Measurements from ENCODE around the gene TMEM126A. TPM values are rescaled to one million over a fixed set of nuclear protein-coding genes. Genes with fewer than 3 reads are reported as not detected.

TMEM126A gene
- total RNA-seq, 1 experiment from 2014 or later = 37.2 TPM

DNA sequence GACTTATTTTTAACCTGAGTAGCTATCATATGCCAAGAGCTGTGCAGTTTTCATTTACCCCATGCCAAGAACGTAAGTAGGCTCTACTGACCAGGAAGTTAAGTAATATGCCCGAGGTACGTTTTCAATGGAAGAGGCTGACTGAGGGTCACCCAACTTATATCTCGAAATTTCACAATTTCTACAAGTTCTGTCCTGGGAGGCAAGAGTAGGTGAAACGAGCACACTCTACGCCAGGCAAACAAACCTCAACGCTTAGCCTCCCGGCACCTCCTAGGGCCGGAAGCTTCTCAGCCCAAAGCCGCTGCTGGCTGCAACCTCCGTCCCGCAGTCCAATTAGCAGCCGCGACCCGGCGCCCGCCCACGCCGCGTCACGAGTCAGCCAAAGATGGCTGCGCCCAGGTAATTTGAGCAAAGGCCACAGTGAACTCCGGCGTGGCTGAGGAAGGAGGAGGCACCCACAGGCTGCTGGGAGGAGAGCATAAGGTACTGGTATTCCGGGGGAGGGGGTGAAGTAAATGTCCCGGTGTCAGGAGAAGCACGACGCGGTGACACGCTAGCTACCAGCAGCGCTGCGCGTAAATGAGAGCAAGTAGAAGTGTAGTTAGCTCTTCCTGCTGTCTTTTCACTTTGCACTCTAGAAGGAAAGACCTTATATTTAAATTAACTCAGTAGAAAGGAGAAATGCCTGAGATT lies at the start of gene TMEM126A (continued):
- TF ChIP-seq, protein P1, sequence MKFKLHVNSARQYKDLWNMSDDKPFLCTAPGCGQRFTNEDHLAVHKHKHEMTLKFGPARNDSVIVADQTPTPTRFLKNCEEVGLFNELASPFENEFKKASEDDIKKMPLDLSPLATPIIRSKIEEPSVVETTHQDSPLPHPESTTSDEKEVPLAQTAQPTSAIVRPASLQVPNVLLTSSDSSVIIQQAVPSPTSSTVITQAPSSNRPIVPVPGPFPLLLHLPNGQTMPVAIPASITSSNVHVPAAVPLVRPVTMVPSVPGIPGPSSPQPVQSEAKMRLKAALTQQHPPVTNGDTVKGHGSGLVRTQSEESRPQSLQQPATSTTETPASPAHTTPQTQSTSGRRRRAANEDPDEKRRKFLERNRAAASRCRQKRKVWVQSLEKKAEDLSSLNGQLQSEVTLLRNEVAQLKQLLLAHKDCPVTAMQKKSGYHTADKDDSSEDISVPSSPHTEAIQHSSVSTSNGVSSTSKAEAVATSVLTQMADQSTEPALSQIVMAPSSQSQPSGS (CRISPR knock-in tag; IDR thresholded peaks at IDR 0.05; ENCODE audit: borderline replicate concordance, low read depth) = no peak
- no peak for TF ChIP-seq ZNF317 (CRISPR knock-in tag; IDR thresholded peaks at IDR 0.05; ENCODE audit: borderline replicate concordance, low read depth)
- no peak for TF ChIP-seq TP53 (CRISPR knock-in tag; IDR thresholded peaks at IDR 0.05)
- peak; percentile 66; the same call in 1 of the 2 replicates for TF ChIP-seq TEAD1 (CRISPR knock-in tag; IDR thresholded peaks at IDR 0.05)
- TF ChIP-seq TCF7 (CRISPR knock-in tag; IDR thresholded peaks at IDR 0.05; ENCODE audit: low read depth) = no peak
- peak; percentile 79 for TF ChIP-seq USF2 (CRISPR knock-in tag; IDR thresholded peaks at IDR 0.05)
- TF ChIP-seq, protein P2, sequence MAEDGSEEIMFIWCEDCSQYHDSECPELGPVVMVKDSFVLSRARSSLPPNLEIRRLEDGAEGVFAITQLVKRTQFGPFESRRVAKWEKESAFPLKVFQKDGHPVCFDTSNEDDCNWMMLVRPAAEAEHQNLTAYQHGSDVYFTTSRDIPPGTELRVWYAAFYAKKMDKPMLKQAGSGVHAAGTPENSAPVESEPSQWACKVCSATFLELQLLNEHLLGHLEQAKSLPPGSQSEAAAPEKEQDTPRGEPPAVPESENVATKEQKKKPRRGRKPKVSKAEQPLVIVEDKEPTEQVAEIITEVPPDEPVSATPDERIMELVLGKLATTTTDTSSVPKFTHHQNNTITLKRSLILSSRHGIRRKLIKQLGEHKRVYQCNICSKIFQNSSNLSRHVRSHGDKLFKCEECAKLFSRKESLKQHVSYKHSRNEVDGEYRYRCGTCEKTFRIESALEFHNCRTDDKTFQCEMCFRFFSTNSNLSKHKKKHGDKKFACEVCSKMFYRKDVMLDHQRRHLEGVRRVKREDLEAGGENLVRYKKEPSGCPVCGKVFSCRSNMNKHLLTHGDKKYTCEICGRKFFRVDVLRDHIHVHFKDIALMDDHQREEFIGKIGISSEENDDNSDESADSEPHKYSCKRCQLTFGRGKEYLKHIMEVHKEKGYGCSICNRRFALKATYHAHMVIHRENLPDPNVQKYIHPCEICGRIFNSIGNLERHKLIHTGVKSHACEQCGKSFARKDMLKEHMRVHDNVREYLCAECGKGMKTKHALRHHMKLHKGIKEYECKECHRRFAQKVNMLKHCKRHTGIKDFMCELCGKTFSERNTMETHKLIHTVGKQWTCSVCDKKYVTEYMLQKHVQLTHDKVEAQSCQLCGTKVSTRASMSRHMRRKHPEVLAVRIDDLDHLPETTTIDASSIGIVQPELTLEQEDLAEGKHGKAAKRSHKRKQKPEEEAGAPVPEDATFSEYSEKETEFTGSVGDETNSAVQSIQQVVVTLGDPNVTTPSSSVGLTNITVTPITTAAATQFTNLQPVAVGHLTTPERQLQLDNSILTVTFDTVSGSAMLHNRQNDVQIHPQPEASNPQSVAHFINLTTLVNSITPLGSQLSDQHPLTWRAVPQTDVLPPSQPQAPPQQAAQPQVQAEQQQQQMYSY (CRISPR knock-in tag; IDR thresholded peaks at IDR 0.05) = no peak
- TF ChIP-seq ZNF219 (CRISPR knock-in tag; IDR thresholded peaks at IDR 0.05; ENCODE audit: borderline replicate concordance) = no peak
- no peak for TF ChIP-seq MLX (CRISPR knock-in tag; IDR thresholded peaks at IDR 0.05)
- TF ChIP-seq CTCF (IDR thresholded peaks at IDR 0.05) = no peak
- no peak for TF ChIP-seq ZNF138 (CRISPR knock-in tag; conservative IDR thresholded peaks at IDR 0.05)
- TF ChIP-seq ZBTB21 (CRISPR knock-in tag; IDR thresholded peaks at IDR 0.05; ENCODE audit: borderline replicate concordance) = no peak
- no peak for TF ChIP-seq AR (CRISPR knock-in tag; IDR thresholded peaks at IDR 0.05)
- no peak for TF ChIP-seq SMAD4 (CRISPR knock-in tag; IDR thresholded peaks at IDR 0.05)
- no peak for TF ChIP-seq JAZF1 (CRISPR knock-in tag; IDR thresholded peaks at IDR 0.05)
- TF ChIP-seq PREB (CRISPR knock-in tag; IDR thresholded peaks at IDR 0.05; ENCODE audit: borderline replicate concordance) = no peak
- TF ChIP-seq IRF2 (CRISPR knock-in tag; IDR thresholded peaks at IDR 0.05; ENCODE audit: borderline replicate concordance, low read depth) = no peak
- TF ChIP-seq GRHL2 (CRISPR knock-in tag; IDR thresholded peaks at IDR 0.05; ENCODE audit: insufficient replicate concordance, severe bottlenecking) = no peak
- TF ChIP-seq ZBTB43 (CRISPR knock-in tag; IDR thresholded peaks at IDR 0.05) = no peak
- TF ChIP-seq HMGA2 (CRISPR knock-in tag; IDR thresholded peaks at IDR 0.05) = no peak
- TF ChIP-seq, protein P3, sequence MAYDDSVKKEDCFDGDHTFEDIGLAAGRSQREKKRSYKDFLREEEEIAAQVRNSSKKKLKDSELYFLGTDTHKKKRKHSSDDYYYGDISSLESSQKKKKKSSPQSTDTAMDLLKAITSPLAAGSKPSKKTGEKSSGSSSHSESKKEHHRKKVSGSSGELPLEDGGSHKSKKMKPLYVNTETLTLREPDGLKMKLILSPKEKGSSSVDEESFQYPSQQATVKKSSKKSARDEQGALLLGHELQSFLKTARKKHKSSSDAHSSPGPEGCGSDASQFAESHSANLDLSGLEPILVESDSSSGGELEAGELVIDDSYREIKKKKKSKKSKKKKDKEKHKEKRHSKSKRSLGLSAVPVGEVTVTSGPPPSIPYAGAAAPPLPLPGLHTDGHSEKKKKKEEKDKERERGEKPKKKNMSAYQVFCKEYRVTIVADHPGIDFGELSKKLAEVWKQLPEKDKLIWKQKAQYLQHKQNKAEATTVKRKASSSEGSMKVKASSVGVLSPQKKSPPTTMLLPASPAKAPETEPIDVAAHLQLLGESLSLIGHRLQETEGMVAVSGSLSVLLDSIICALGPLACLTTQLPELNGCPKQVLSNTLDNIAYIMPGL (CRISPR knock-in tag; IDR thresholded peaks at IDR 0.05) = 0 out of 2 replicates have a peak, but pooled peaks have one; percentile 30
